Measurements from ENCODE around the gene PIGW.

The PIGW gene

GRCh38 chr17:36535669-36536081 is 888 bp downstream of the PIGW start:
- peak overlapping the region; percentile 98 for H3K27ac ChIP-seq
- TF ChIP-seq ZFX (IDR thresholded peaks at IDR 0.05; ENCODE audit: borderline replicate concordance) (no peak), CTCF (IDR thresholded peaks at IDR 0.05) (no peak)

DNA sequence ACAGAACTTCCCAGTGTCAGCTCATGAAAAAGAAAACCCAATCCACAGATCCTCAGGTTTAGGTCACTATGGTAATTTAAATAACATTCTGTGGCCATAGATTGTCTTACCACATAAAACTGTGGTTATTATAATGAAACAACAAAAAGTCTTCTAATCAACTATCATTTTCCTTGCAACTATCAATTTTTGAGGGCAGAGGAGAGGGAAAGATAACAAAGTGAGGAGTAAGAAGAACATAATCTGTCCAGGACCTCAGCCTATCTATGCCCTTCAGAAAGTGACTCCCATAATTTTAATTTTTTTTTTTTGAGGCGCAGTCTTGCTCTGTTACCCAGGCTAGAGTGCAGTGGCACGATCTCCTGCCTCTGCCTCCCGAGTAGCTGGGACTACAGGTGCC is 5.9 kb downstream of the PIGW start:
- TF ChIP-seq ZFX (IDR thresholded peaks at IDR 0.05; ENCODE audit: borderline replicate concordance), result no peak
- TF ChIP-seq CTCF (IDR thresholded peaks at IDR 0.05), result no peak
- H3K27ac ChIP-seq, result 0 out of 2 replicates have a peak overlapping the region, but pooled peaks have one; percentile 13

DNA sequence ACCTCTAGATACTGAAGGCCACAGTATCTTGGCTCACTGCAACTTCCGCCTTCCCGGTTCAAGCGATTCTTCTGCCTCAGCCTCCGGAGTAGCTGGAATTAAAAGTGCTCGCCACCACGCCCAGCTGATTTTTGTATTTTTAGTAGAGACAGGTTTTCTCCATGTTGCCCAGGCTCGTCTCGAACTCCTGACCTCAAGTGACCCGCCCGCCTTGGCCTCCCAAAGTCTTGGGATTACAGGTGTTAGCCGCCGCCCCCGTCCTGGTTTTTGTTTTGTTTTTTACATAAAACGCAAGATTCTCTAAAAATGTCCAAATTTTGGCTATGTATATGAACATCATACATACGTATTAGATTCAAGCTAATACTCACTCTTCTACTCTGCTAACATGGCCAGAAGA is 8.0 kb downstream of the PIGW start:
- TF ChIP-seq CTCF (IDR thresholded peaks at IDR 0.05) (no peak), ZFX (IDR thresholded peaks at IDR 0.05; ENCODE audit: borderline replicate concordance) (no peak)
- no peak overlapping the region for H3K27ac ChIP-seq

GRCh38 chr17:36544044-36544306 is 9.2 kb downstream of the PIGW start:
- peak overlapping the region; percentile 97 for H3K27ac ChIP-seq
- no peak; the same call in 1 of the 2 replicates for TF ChIP-seq CTCF (IDR thresholded peaks at IDR 0.05)
- TF ChIP-seq ZFX (IDR thresholded peaks at IDR 0.05; ENCODE audit: borderline replicate concordance), result no peak

- peak within 1 kb of the TSS; percentile 97 for H3K27ac ChIP-seq
- no peak for TF ChIP-seq CTCF (IDR thresholded peaks at IDR 0.05)
- no peak for TF ChIP-seq ZFX (IDR thresholded peaks at IDR 0.05; ENCODE audit: borderline replicate concordance)
These were observed 9.7 kb downstream of the PIGW start, which contains the start of gene GGNBP2 for GRCh38 chr17:36544307-36545076. Gene GGNBP2, plus strand, starts transcription at chr17:36544919. Its CDS starts 806 bp downstream, at chr17:36545725.

- TF ChIP-seq CTCF (IDR thresholded peaks at IDR 0.05), result no peak
- no peak for TF ChIP-seq ZFX (IDR thresholded peaks at IDR 0.05; ENCODE audit: borderline replicate concordance)
- H3K27ac ChIP-seq, result peak overlapping the region; percentile 97
These were observed 10.3 kb downstream of the PIGW start for GRCh38 chr17:36545077-36545464.

All from 22Rv1 (cell line).